WTC11 (cell line): ENCODE measurements around the gene ROBO1. TPM values are rescaled to one million over a fixed set of nuclear protein-coding genes. Genes with fewer than 3 reads are reported as not detected.
A peak's percentile ranks its signal among the peaks of the same experiment; 100 is the strongest.

Experiments
- ATAC-seq: fragments of 200-7000 bp; cut with Tn5 transposase; 2 replicates; pipeline ENCODE4 v1.10.0; 2021; ENCODE audit warnings: mild to moderate bottlenecking, moderate library complexity
- CTCF ChIA-PET: fragments of 300-600 bp; sonication (Branson Sonifier 250); formaldehyde crosslinking; loops from one replicate; lab custom pipeline; 2021; ENCODE audit warnings: antibody characterized with exemption; lab: Charles Lee
- POLR2A ChIA-PET: fragments of 350-600 bp; sonication (Branson Sonifier 250); formaldehyde crosslinking; loops from one replicate; lab custom pipeline; 2021; ENCODE audit warnings: antibody characterized with exemption; lab: Charles Lee
- DNase-seq: peaks from one replicate; pipeline ENCODE4 v3.0.0; 2021; ENCODE audit warnings: low spot score
- H3K27ac Mint-ChIP-seq: 2 replicates; pipeline ENCODE4 v1.8.0; 2021; ENCODE audit warnings: mixed read lengths
- H3K27me3 Mint-ChIP-seq: 2 replicates; pipeline ENCODE4 v1.8.0; 2021; ENCODE audit warnings: low read depth, mild to moderate bottlenecking, moderate library complexity, mixed read lengths
- H3K36me3 Mint-ChIP-seq: 2 replicates; pipeline ENCODE4 v1.8.0; 2021; ENCODE audit warnings: mixed read lengths
- H3K4me1 Mint-ChIP-seq: 2 replicates; pipeline ENCODE4 v1.8.0; 2022; ENCODE audit warnings: mixed read lengths
- H3K4me3 Mint-ChIP-seq: 2 replicates; pipeline ENCODE4 v1.8.0; 2021; ENCODE audit warnings: mild to moderate bottlenecking, moderate library complexity, mixed read lengths
- H3K9me3 Mint-ChIP-seq: 2 replicates; pipeline ENCODE4 v1.8.0; 2021; ENCODE audit warnings: mixed read lengths
- CBFB ChIP-seq: sonication (generic); formaldehyde crosslinking; IDR thresholded peaks from 2 replicates; pipeline ENCODE4 v1.8.1; 2022; ENCODE audit warnings: mild to moderate bottlenecking, low read depth, missing genetic modification reagents
- FOXK1 ChIP-seq: sonication (generic); formaldehyde crosslinking; IDR thresholded peaks from 2 replicates; pipeline ENCODE4 v1.8.0; 2022; ENCODE audit warnings: mild to moderate bottlenecking, moderate library complexity, missing genetic modification reagents
- GABPB1 ChIP-seq: sonication (generic); formaldehyde crosslinking; IDR thresholded peaks from 2 replicates; pipeline ENCODE4 v1.8.1; 2023; ENCODE audit warnings: mild to moderate bottlenecking, missing genetic modification reagents
- GRHL2 ChIP-seq: fragments of 250-450 bp; sonication (Bioruptor Pico); IDR thresholded peaks from 2 replicates; pipeline ENCODE4 v1.8.0; 2022; ENCODE audit warnings: mild to moderate bottlenecking, moderate library complexity; ENCODE audit not compliant: insufficient replicate concordance, severe bottlenecking
- MXD4 ChIP-seq: fragments of 250-450 bp; sonication (Bioruptor Pico); IDR thresholded peaks from 2 replicates; pipeline ENCODE4 v1.8.0; 2021; ENCODE audit warnings: mild to moderate bottlenecking, moderate library complexity, borderline replicate concordance
- NFYB ChIP-seq: sonication (generic); formaldehyde crosslinking; conservative IDR thresholded peaks from 2 replicates; pipeline ENCODE4 v1.8.0; 2022; ENCODE audit warnings: low read depth, missing genetic modification reagents
- NR1H2 ChIP-seq: sonication (generic); formaldehyde crosslinking; IDR thresholded peaks from 2 replicates; pipeline ENCODE4 v1.9.0; 2021; ENCODE audit warnings: mild to moderate bottlenecking, moderate library complexity, missing genetic modification reagents
- NR3C1 ChIP-seq: sonication (generic); formaldehyde crosslinking; conservative IDR thresholded peaks from 2 replicates; pipeline ENCODE4 v1.8.1; 2023; ENCODE audit warnings: low read depth, mild to moderate bottlenecking, missing genetic modification reagents
- OVOL2 ChIP-seq: fragments of 250-450 bp; sonication (Bioruptor Pico); IDR thresholded peaks from 2 replicates; pipeline ENCODE4 v1.9.0; 2021; ENCODE audit warnings: mild to moderate bottlenecking, borderline replicate concordance
- RELA ChIP-seq: sonication (generic); formaldehyde crosslinking; IDR thresholded peaks from 2 replicates; pipeline ENCODE4 v1.8.1; 2022; ENCODE audit warnings: missing genetic modification reagents, mild to moderate bottlenecking, borderline replicate concordance
- SMAD4 ChIP-seq: sonication (generic); formaldehyde crosslinking; IDR thresholded peaks from 2 replicates; pipeline ENCODE4 v1.8.0; 2022; ENCODE audit warnings: mild to moderate bottlenecking, missing genetic modification reagents
- TCF7 ChIP-seq: sonication (generic); formaldehyde crosslinking; IDR thresholded peaks from 2 replicates; pipeline ENCODE4 v1.8.0; 2022; ENCODE audit warnings: mild to moderate bottlenecking, low read depth, missing genetic modification reagents, moderate library complexity
- TEAD1 ChIP-seq: sonication (generic); formaldehyde crosslinking; IDR thresholded peaks from 2 replicates; pipeline ENCODE4 v1.8.0; 2022; ENCODE audit warnings: mild to moderate bottlenecking, missing genetic modification reagents
- USF2 ChIP-seq: sonication (generic); formaldehyde crosslinking; IDR thresholded peaks from 2 replicates; pipeline ENCODE4 v1.8.1; 2023; ENCODE audit warnings: mild to moderate bottlenecking, missing genetic modification reagents, moderate library complexity
- ZNF121 ChIP-seq: sonication (generic); formaldehyde crosslinking; IDR thresholded peaks from 2 replicates; pipeline ENCODE4 v1.8.0; 2023; ENCODE audit warnings: missing genetic modification reagents
- ZNF317 ChIP-seq: sonication (generic); formaldehyde crosslinking; IDR thresholded peaks from 2 replicates; pipeline ENCODE4 v1.8.1; 2023; ENCODE audit warnings: low read depth, mild to moderate bottlenecking, moderate library complexity, missing genetic modification reagents, borderline replicate concordance
- ZNF532 ChIP-seq: fragments of 250-450 bp; sonication (Bioruptor Pico); IDR thresholded peaks from 2 replicates; pipeline ENCODE4 v1.9.0; 2021; ENCODE audit warnings: mild to moderate bottlenecking, borderline replicate concordance
- ZNF671 ChIP-seq: fragments of 250-450 bp; sonication (Bioruptor Pico); IDR thresholded peaks from 2 replicates; pipeline ENCODE4 v1.8.0; 2021; ENCODE audit warnings: mild to moderate bottlenecking
- total RNA-seq: library from RNA; stranded (reverse); gene quantifications from 3 replicates; pipeline ENCODE4 v1.2.3, GENCODE V29; 2021
- TF ChIP-seq, protein P1 (sequence below): fragments of 250-450 bp; sonication (Bioruptor Pico); IDR thresholded peaks from 2 replicates; pipeline ENCODE4 v1.8.0; 2021; ENCODE audit warnings: mild to moderate bottlenecking
- TF ChIP-seq, protein P2 (sequence below): sonication (generic); formaldehyde crosslinking; IDR thresholded peaks from 2 replicates; pipeline ENCODE4 v1.8.0; 2022; ENCODE audit warnings: mild to moderate bottlenecking, missing genetic modification reagents
- TF ChIP-seq, protein P3 (sequence below): sonication (generic); formaldehyde crosslinking; IDR thresholded peaks from 2 replicates; pipeline ENCODE4 v1.8.1; 2022; ENCODE audit warnings: low read depth, mild to moderate bottlenecking, moderate library complexity, missing genetic modification reagents, borderline replicate concordance

The ROBO1 gene
- total RNA-seq, 1 experiment from 2014 or later, result 90.9 TPM

DNA sequence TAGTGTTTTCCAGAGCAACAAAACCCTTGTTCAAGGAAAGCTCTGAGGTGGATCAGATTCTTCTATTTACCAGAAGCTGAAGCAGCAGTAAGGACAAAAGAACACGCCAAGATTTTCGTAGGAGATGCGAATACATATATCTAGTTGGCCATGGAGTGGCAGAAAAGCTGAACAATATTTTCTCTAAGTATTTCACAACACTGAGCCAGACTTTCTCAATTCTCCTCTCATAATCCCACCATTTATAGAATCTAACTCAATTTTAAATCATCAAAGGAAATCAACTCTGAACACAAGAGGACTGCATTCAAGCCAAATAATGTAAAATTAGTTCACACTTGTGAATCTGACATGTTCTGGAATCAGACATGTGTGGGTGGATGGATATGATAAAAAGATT lies 775.0 kb downstream of the ROBO1 start:
- no peak for DNase-seq
- Mint-ChIP-seq H3K27ac (peak overlapping the region; percentile 22; the same call in 1 of the 2 replicates), H3K9me3 (peaks cover 8% of the 10 kb centered on the region), H3K4me1 (peaks cover 45% of the 10 kb centered on the region)
- ATAC-seq, result no peak
- POLR2A ChIA-PET, result no interaction called here
- TF ChIP-seq ZNF671 (CRISPR knock-in tag) (no peak), NR1H2 (CRISPR knock-in tag) (no peak), USF2 (CRISPR knock-in tag) (no peak), FOXK1 (no peak), TCF7 (CRISPR knock-in tag) (no peak), NR3C1 (no peak), MXD4 (CRISPR knock-in tag) (no peak)
- TF ChIP-seq, protein P1, sequence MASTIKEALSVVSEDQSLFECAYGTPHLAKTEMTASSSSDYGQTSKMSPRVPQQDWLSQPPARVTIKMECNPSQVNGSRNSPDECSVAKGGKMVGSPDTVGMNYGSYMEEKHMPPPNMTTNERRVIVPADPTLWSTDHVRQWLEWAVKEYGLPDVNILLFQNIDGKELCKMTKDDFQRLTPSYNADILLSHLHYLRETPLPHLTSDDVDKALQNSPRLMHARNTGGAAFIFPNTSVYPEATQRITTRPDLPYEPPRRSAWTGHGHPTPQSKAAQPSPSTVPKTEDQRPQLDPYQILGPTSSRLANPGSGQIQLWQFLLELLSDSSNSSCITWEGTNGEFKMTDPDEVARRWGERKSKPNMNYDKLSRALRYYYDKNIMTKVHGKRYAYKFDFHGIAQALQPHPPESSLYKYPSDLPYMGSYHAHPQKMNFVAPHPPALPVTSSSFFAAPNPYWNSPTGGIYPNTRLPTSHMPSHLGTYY (CRISPR knock-in tag), result no peak
- TF ChIP-seq, all 79 proteins: peak for 0
- Mint-ChIP-seq H3K36me3 (peaks cover 9% of the 10 kb centered on the region), H3K27me3 (no peaks in the 10 kb centered on the region), H3K4me3 (no peak overlapping the region)
- CTCF ChIA-PET, result no interaction called here

DNA sequence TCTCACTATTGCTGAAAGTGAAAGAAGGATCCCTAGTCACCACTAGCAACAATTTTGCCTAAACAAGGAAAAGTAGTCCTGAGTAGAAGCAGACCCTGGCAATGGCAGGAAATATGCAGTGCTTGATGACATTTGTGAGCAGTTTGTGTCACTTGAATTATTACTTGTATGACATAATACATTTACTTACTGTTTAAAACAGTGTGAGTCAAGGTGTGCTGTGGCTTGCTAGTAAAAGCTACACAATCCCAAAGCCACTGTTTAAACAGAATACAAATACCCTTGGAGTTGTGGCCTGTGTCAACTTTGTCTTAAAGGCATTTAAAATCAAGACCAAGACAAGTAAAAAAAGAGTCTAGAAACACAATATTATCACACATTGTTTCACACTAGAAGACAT lies 775.4 kb downstream of the ROBO1 start:
- Mint-ChIP-seq H3K36me3 (peaks cover 9% of the 10 kb centered on the region), H3K4me3 (no peak overlapping the region), H3K27me3 (no peaks in the 10 kb centered on the region), H3K27ac (no peak overlapping the region), H3K4me1 (peaks cover 47% of the 10 kb centered on the region), H3K9me3 (peaks cover 8% of the 10 kb centered on the region)
- no peak for ATAC-seq
- no peak for DNase-seq
- TF ChIP-seq OVOL2 (CRISPR knock-in tag), result no peak
- TF ChIP-seq GRHL2 (CRISPR knock-in tag), result no peak
- no peak for TF ChIP-seq NFYB (CRISPR knock-in tag)
- TF ChIP-seq GABPB1 (CRISPR knock-in tag), result 0 out of 2 replicates have a peak, but pooled peaks have one; percentile 22
- TF ChIP-seq ZNF121 (CRISPR knock-in tag), result no peak
- no peak for TF ChIP-seq CBFB (CRISPR knock-in tag)
- no peak for TF ChIP-seq ZNF317 (CRISPR knock-in tag)
- no peak for TF ChIP-seq SMAD4 (CRISPR knock-in tag)
- ChIA-PET CTCF (no interaction called here), POLR2A (interaction anchor here (1.3 kb wide), 1 partner anchor 36 kb away, joined by 3 read pairs; no protein-coding TSS in a partner anchor)

DNA sequence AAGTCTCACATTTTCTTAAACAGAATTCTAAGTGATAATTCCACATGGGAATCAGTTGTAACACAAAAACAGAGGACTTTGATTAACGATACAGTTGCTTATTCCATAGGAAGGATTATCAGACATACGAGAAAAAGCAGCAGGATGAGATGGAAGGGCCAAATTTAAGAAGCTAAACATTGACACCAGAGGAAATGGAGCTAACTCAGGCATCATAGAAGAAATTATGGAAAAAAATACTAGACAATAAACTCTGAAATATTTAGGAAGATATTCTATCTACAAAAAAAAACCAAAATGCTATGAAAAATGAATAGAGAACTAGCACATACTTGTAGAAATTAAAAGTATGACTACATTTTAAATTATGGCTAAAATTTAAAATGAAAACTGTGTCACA lies 776.1 kb downstream of the ROBO1 start:
- TF ChIP-seq ZNF532 (CRISPR knock-in tag) (no peak), TEAD1 (CRISPR knock-in tag) (no peak), RELA (no peak)
- TF ChIP-seq, protein P2, sequence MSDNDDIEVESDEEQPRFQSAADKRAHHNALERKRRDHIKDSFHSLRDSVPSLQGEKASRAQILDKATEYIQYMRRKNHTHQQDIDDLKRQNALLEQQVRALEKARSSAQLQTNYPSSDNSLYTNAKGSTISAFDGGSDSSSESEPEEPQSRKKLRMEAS (CRISPR knock-in tag), result no peak
- TF ChIP-seq, protein P3, sequence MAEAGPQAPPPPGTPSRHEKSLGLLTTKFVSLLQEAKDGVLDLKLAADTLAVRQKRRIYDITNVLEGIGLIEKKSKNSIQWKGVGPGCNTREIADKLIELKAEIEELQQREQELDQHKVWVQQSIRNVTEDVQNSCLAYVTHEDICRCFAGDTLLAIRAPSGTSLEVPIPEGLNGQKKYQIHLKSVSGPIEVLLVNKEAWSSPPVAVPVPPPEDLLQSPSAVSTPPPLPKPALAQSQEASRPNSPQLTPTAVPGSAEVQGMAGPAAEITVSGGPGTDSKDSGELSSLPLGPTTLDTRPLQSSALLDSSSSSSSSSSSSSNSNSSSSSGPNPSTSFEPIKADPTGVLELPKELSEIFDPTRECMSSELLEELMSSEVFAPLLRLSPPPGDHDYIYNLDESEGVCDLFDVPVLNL (CRISPR knock-in tag), result no peak
- Mint-ChIP-seq H3K4me3 (no peak overlapping the region), H3K4me1 (peaks cover 54% of the 10 kb centered on the region), H3K9me3 (peaks cover 8% of the 10 kb centered on the region), H3K27me3 (no peaks in the 10 kb centered on the region), H3K27ac (no peak overlapping the region), H3K36me3 (peaks cover 9% of the 10 kb centered on the region)
- no peak for DNase-seq
- ATAC-seq, result no peak
- CTCF ChIA-PET, result interaction anchor here (0.8 kb wide), 1 partner anchor 95 kb away, joined by 3 read pairs; no protein-coding TSS in a partner anchor
- POLR2A ChIA-PET, result interaction anchor here (0.6 to 1.3 kb wide), 2 partner anchors 35 to 291 kb away, joined by 3 read pairs; no protein-coding TSS in a partner anchor
